Measurements from ENCODE around the gene GDPD4. TPM values are rescaled to one million over a fixed set of nuclear protein-coding genes. Genes with fewer than 3 reads are reported as not detected.

The GDPD4 gene
- total RNA-seq, 1 experiment from 2014 or later, result not detected

GRCh38 chr11:77262803-77263202 is 38.7 kb downstream of the GDPD4 start:
- no peak for ATAC-seq
- BruUV-seq (replicated peaks), result no TSS peak
- H3K9me3 ChIP-seq (ENCODE audit: control insufficient read depth in 1 of 2, insufficient read depth in 1 of 2, low read depth in 1 of 2, low read length in 2 of 2), result no peaks in the 10 kb centered on the region
- no peak overlapping the region for H3K4me2 ChIP-seq (ENCODE audit: low read length)
- no peaks in the 10 kb centered on the region for H4K20me1 ChIP-seq (ENCODE audit: insufficient read depth)
- no peaks in the 10 kb centered on the region for H3K4me1 ChIP-seq (ENCODE audit: control insufficient read depth in 1 of 2, insufficient read depth in 2 of 2, low read length in 2 of 2)
- H3K9me2 ChIP-seq (ENCODE audit: insufficient read depth), result no peaks in the 10 kb centered on the region
- no peak overlapping the region for H3K9ac ChIP-seq (ENCODE audit: low read length)
- no peak overlapping the region for H3K27ac ChIP-seq (ENCODE audit: low read depth, low read length)
- intact Hi-C loops (cut with micrococcal nuclease), result no loop called here
- H3K27me3 ChIP-seq (ENCODE audit: insufficient read depth, low read length), result no peaks in the 10 kb centered on the region
- no peaks in the 10 kb centered on the region for H3K36me3 ChIP-seq (ENCODE audit: control insufficient read depth in 1 of 2, insufficient read depth in 2 of 2, low read length in 2 of 2)
- H2AFZ ChIP-seq (ENCODE audit: low read depth, low read length, poor library complexity, severe bottlenecking), result no peak overlapping the region
- ChIA-PET CTCF (interaction anchor here (0.6 kb wide), 1 partner anchor 208 kb away, joined by 3 read pairs; no protein-coding TSS in a partner anchor), POLR2A (no interaction called here), RAD21 (ENCODE audit: low non-redundant PET in 1 of 2, low total read pairs in 2 of 2, uncharacterized antibody in 2 of 2, unreplicated experiment in 2 of 2) (no interaction called here)
- DNase-seq (ENCODE audit: low read depth, low spot score), result no peak
- TF ChIP-seq TCF7L2 (IDR thresholded peaks at IDR 0.05; ENCODE audit: borderline replicate concordance, extremely low read depth, insufficient read depth, insufficient read length), result no peak
- TF ChIP-seq YY1 (IDR thresholded peaks at IDR 0.05; ENCODE audit: extremely low read depth, insufficient replicate concordance, low read depth, low read length), result no peak
- TF ChIP-seq ZFX (IDR thresholded peaks at IDR 0.05), result no peak
- no peak for TF ChIP-seq MAX (IDR thresholded peaks at IDR 0.05)
- TF ChIP-seq CTCF (IDR thresholded peaks at IDR 0.05 in 2 of 3, conservative IDR thresholded peaks at IDR 0.05 in 1 of 3; ENCODE audit: borderline replicate concordance in 1 of 3, insufficient read depth in 1 of 3, low read depth in 2 of 3, low read length in 2 of 3), result no peak
- TF ChIP-seq CBX3 (IDR thresholded peaks at IDR 0.05; ENCODE audit: low read depth), result no peak
- TF ChIP-seq REST (IDR thresholded peaks at IDR 0.05; ENCODE audit: low read depth), result no peak
- TF ChIP-seq ELF1 (IDR thresholded peaks at IDR 0.05; ENCODE audit: borderline replicate concordance, low read depth), result no peak
- no peak for TF ChIP-seq EGR1 (IDR thresholded peaks at IDR 0.05; ENCODE audit: low read depth)
- TF ChIP-seq EZH2phosphoT487 (IDR thresholded peaks at IDR 0.05; ENCODE audit: borderline replicate concordance), result no peak
- TF ChIP-seq SP1 (IDR thresholded peaks at IDR 0.05; ENCODE audit: low read depth), result no peak
- TF ChIP-seq JUND (IDR thresholded peaks at IDR 0.05), result no peak
- no peak overlapping the region for H3K4me3 ChIP-seq (replicated peaks in 1 of 2; ENCODE audit: low read depth in 1 of 2, low read length in 2 of 2)
- H3K79me2 ChIP-seq (ENCODE audit: insufficient read depth, low read length), result no peaks in the 10 kb centered on the region
